ENCODE measurements around the gene SEC24C. TPM values are rescaled to one million over a fixed set of nuclear protein-coding genes. Genes with fewer than 3 reads are reported as not detected.

SEC24C gene
- total RNA-seq, 1 donor from 2014 or later: 36.0 TPM

- H3K36me3 ChIP-seq: no peaks in the 10 kb centered on the region
- Mint-ChIP-seq H3K4me3 (no peak overlapping the region), H3K4me1 (peaks cover 22% of the 10 kb centered on the region), H3K27me3 (ENCODE audit: insufficient read depth, low read depth) (peaks cover 3% of the 10 kb centered on the region), H3K27ac (no peak overlapping the region), H3K9me3 (no peaks in the 10 kb centered on the region), H3K36me3 (peaks cover 16% of the 10 kb centered on the region)
- H3K4me1 ChIP-seq: peaks cover 5% of the 10 kb centered on the region
- H3K9ac ChIP-seq: no peak overlapping the region
- no peak overlapping the region for H3K27ac ChIP-seq
- H3K27me3 ChIP-seq: no peaks in the 10 kb centered on the region
- peaks cover 23% of the 10 kb centered on the region for H3F3A ChIP-seq (ENCODE audit: low read depth)
- no peak overlapping the region for H3K4me3 ChIP-seq
- DNase-seq (ENCODE audit: low spot score): no peak
- H4K20me1 ChIP-seq (ENCODE audit: low read depth): peaks cover 26% of the 10 kb centered on the region
- H2AFZ ChIP-seq (replicated peaks): no peak overlapping the region
- H3K79me2 ChIP-seq (ENCODE audit: low read depth): peaks cover 30% of the 10 kb centered on the region
- TF ChIP-seq EZH2 (IDR thresholded peaks at IDR 0.05): no peak
- no peak for TF ChIP-seq EZH2phosphoT487 (IDR thresholded peaks at IDR 0.05)
- TF ChIP-seq, protein P1, sequence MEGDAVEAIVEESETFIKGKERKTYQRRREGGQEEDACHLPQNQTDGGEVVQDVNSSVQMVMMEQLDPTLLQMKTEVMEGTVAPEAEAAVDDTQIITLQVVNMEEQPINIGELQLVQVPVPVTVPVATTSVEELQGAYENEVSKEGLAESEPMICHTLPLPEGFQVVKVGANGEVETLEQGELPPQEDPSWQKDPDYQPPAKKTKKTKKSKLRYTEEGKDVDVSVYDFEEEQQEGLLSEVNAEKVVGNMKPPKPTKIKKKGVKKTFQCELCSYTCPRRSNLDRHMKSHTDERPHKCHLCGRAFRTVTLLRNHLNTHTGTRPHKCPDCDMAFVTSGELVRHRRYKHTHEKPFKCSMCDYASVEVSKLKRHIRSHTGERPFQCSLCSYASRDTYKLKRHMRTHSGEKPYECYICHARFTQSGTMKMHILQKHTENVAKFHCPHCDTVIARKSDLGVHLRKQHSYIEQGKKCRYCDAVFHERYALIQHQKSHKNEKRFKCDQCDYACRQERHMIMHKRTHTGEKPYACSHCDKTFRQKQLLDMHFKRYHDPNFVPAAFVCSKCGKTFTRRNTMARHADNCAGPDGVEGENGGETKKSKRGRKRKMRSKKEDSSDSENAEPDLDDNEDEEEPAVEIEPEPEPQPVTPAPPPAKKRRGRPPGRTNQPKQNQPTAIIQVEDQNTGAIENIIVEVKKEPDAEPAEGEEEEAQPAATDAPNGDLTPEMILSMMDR (IDR thresholded peaks at IDR 0.05): no peak
- no peak overlapping the region for H3K4me2 ChIP-seq
- H3K9me3 ChIP-seq (ENCODE audit: low read depth): no peaks in the 10 kb centered on the region
Measured at GRCh38 chr10:73788864-73789658, 44.9 kb downstream of the SEC24C start.

DNA sequence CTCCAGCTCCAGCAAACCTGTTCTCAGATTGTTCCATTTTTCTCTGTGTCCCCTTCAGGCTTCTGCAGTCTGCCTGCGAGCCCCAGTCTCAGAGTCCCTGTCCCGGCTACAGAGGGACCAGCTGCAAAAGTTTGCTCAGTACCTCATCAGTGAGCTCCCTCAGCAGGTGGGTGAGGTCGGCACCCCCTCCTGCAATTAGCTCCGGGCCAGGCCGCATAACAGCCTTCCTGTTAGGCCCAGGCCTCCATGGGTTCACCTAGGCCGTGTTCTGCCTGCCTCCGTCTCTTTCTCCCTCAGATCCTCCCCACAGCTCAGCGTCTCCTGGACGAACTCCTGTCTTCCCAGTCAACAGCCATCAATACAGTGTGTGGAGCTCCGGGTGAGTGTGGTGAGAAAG is 45.5 kb downstream of the SEC24C start:
- Histone ChIP-seq H3K4me1 (peaks cover 5% of the 10 kb centered on the region), H3K9ac (no peak overlapping the region), H3K79me2 (ENCODE audit: low read depth) (peaks cover 24% of the 10 kb centered on the region), H3K36me3 (no peaks in the 10 kb centered on the region), H3K9me3 (ENCODE audit: low read depth) (no peaks in the 10 kb centered on the region), H3K27ac (no peak overlapping the region), H3K4me2 (no peak overlapping the region), H4K20me1 (ENCODE audit: low read depth) (peaks cover 26% of the 10 kb centered on the region), H2AFZ (replicated peaks) (no peak overlapping the region), H3F3A (ENCODE audit: low read depth) (peaks cover 17% of the 10 kb centered on the region), H3K4me3 (no peak overlapping the region), H3K27me3 (no peaks in the 10 kb centered on the region)
- DNase-seq (ENCODE audit: low spot score): no peak
- Mint-ChIP-seq H3K4me1 (peaks cover 20% of the 10 kb centered on the region), H3K36me3 (peaks cover 16% of the 10 kb centered on the region), H3K27me3 (ENCODE audit: insufficient read depth, low read depth) (peaks cover 3% of the 10 kb centered on the region), H3K27ac (no peak overlapping the region), H3K9me3 (no peaks in the 10 kb centered on the region), H3K4me3 (no peak overlapping the region)
- no peak for TF ChIP-seq EZH2phosphoT487 (IDR thresholded peaks at IDR 0.05)
- TF ChIP-seq EZH2 (IDR thresholded peaks at IDR 0.05): no peak
- TF ChIP-seq, protein P1 (IDR thresholded peaks at IDR 0.05): no peak

- Histone ChIP-seq H3K27me3 (no peaks in the 10 kb centered on the region), H3K9me3 (ENCODE audit: low read depth) (no peaks in the 10 kb centered on the region), H3F3A (ENCODE audit: low read depth) (peaks cover 7% of the 10 kb centered on the region), H3K4me2 (no peak overlapping the region), H3K79me2 (ENCODE audit: low read depth) (peaks cover 21% of the 10 kb centered on the region), H3K9ac (no peak overlapping the region), H3K4me1 (peaks cover 5% of the 10 kb centered on the region), H3K36me3 (no peaks in the 10 kb centered on the region), H3K27ac (no peak overlapping the region), H3K4me3 (no peak overlapping the region), H4K20me1 (ENCODE audit: low read depth) (peaks cover 20% of the 10 kb centered on the region), H2AFZ (replicated peaks) (no peak overlapping the region)
- TF ChIP-seq EZH2 (IDR thresholded peaks at IDR 0.05) (no peak), EZH2phosphoT487 (IDR thresholded peaks at IDR 0.05) (no peak)
- TF ChIP-seq, protein P1 (IDR thresholded peaks at IDR 0.05): no peak
- Mint-ChIP-seq H3K36me3 (peaks cover 22% of the 10 kb centered on the region), H3K27me3 (ENCODE audit: insufficient read depth, low read depth) (peaks cover 3% of the 10 kb centered on the region), H3K4me3 (no peak overlapping the region), H3K27ac (no peak overlapping the region), H3K9me3 (no peaks in the 10 kb centered on the region), H3K4me1 (peaks cover 13% of the 10 kb centered on the region)
- DNase-seq (ENCODE audit: low spot score): no peak
Measured at GRCh38 chr10:73790886-73791625, 46.9 kb downstream of the SEC24C start.

Measured in neural progenitor cell (in vitro differentiated cells).